HG02642 (cell line): ENCODE measurements around the gene SIRT1.
"Not testable (repeated sequence)": the region's sequence is repeated elsewhere in the genome, so short reads cannot be mapped to it uniquely, and the experiment has no call there.

Experiments
- ATAC-seq: cut with Tn5 transposase; IDR thresholded peaks from one replicate; pipeline ENCODE4 v1.9.1; 2021; ENCODE audit warnings: mild to moderate bottlenecking; ENCODE audit not compliant: unreplicated experiment, poor library complexity

Gene SIRT1

GRCh38 chr10:67875340-67876238 lies 8.9 kb upstream of the SIRT1 start:
- no peak for ATAC-seq

- ATAC-seq: not testable (repeated sequence)
Observed at GRCh38 chr10:67877421-67877820, 7.0 kb upstream of the SIRT1 start.

GRCh38 chr10:67878133-67878532 lies 6.3 kb upstream of the SIRT1 start:
- ATAC-seq: no peak

- ATAC-seq: no peak
Observed at GRCh38 chr10:67883710-67884312, 645 bp upstream of the SIRT1 start.

GRCh38 chr10:67884842-67885670 lies 600 bp downstream of the SIRT1 start:
- ATAC-seq: peak; percentile 69

GRCh38 chr10:67893637-67894036 lies 9.2 kb downstream of the SIRT1 start:
- ATAC-seq: no peak

- ATAC-seq: no peak
Observed at GRCh38 chr10:67903581-67903980, 19.1 kb downstream of the SIRT1 start.

GRCh38 chr10:67912331-67912946 lies 28.0 kb downstream of the SIRT1 start:
- ATAC-seq: no peak

- ATAC-seq: no peak
Observed at GRCh38 chr10:67914777-67915340, 30.4 kb downstream of the SIRT1 start.

- ATAC-seq: no peak
Observed at GRCh38 chr10:67917169-67917568, 32.7 kb downstream of the SIRT1 start.

GRCh38 chr10:67917679-67918078 lies 33.2 kb downstream of the SIRT1 start:
- no peak for ATAC-seq

GRCh38 chr10:67921065-67921464 lies 36.6 kb downstream of the SIRT1 start:
- ATAC-seq: no peak

- ATAC-seq: no peak
Observed at GRCh38 chr10:67923551-67923950, 39.1 kb downstream of the SIRT1 start.

GRCh38 chr10:67924136-67924535 lies 39.7 kb downstream of the SIRT1 start:
- ATAC-seq: no peak

- no peak for ATAC-seq
Observed at GRCh38 chr10:67925449-67926005, 41.1 kb downstream of the SIRT1 start.

GRCh38 chr10:67926951-67927350 lies 42.5 kb downstream of the SIRT1 start:
- ATAC-seq: no peak

GRCh38 chr10:67933199-67933598 lies 48.7 kb downstream of the SIRT1 start:
- no peak for ATAC-seq

- no peak for ATAC-seq
Observed at GRCh38 chr10:67934336-67934735, 49.9 kb downstream of the SIRT1 start.

- ATAC-seq: no peak
Observed at GRCh38 chr10:67935223-67935622, 50.8 kb downstream of the SIRT1 start.

GRCh38 chr10:67936416-67936815 lies 52.0 kb downstream of the SIRT1 start:
- ATAC-seq: no peak
